Breast epithelium (tissue), 4 donors: ENCODE results near the gene CRYBB3. TPM values are rescaled to one million over a fixed set of nuclear protein-coding genes. Genes with fewer than 3 reads are reported as not detected.
"Not testable (repeated sequence)": the region's sequence is repeated elsewhere in the genome, so short reads cannot be mapped to it uniquely, and the experiment has no call there.

Source experiments
- DNase-seq, 2 donors: peaks; one replicate each; pipeline ENCODE4 v3.0.0-alpha.2; 2019; ENCODE audit warnings: low spot score in 2 of 2
- H3K27ac ChIP-seq, 2 donors: fragments of 200-600 bp; sonication (generic) in 1 of 2; one replicate each; pipeline ENCODE4 v1.5.1; 2016 to 2019; ENCODE audit warnings: mild to moderate bottlenecking in 1 of 2
- H3K27me3 ChIP-seq, 2 donors: fragments of 200-600 bp; sonication (generic) in 1 of 2; one replicate each; pipeline versions ENCODE4 v1.5.1 to v1.6.0; 2017 to 2019; ENCODE audit warnings: control low read depth in 1 of 2, mild to moderate bottlenecking in 1 of 2
- H3K36me3 ChIP-seq: fragments of 200-600 bp; one replicate; pipeline ENCODE4 v1.5.1; 2019
- H3K4me1 ChIP-seq, 2 donors: fragments of 200-600 bp; sonication (generic); one replicate each; pipeline ENCODE4 v1.5.1; 2016 to 2019; ENCODE audit warnings: control low read depth in 1 of 2
- H3K4me3 ChIP-seq, 3 donors: fragments of 200-600 bp; sonication (generic); 1 replicate in 2 of 3; 2 replicates in 1 of 3; pipeline ENCODE4 v1.5.1; 2016 to 2019; ENCODE audit warnings: mild to moderate bottlenecking in 3 of 3, moderate library complexity in 2 of 3
- H3K9me3 ChIP-seq, 2 donors: fragments of 200-600 bp; sonication (generic) in 1 of 2; one replicate each; pipeline ENCODE4 v1.5.1; 2016 to 2019; ENCODE audit warnings: control low read depth in 1 of 2
- POLR2A ChIP-seq: fragments of 450-650 bp; IDR thresholded peaks from one replicate; pipeline ENCODE4 v1.6.1; 2016; ENCODE audit warnings: antibody characterized with exemption, mild to moderate bottlenecking, moderate library complexity
- POLR2AphosphoS5 ChIP-seq, 3 donors: sonication (generic); formaldehyde crosslinking; IDR thresholded peaks; one replicate each; pipeline ENCODE4 v1.6.1; 2017; ENCODE audit warnings: antibody characterized with exemption in 3 of 3
- intact Hi-C: fragments of 100-400 bp; cut with DNase I; formaldehyde crosslinking; loops from one replicate; pipeline ENCODE4 v1.15.1; 2023; ENCODE audit warnings: low total_unique reads
- total RNA-seq, 3 donors: library from RNA; depleted of rRNA; stranded (reverse); fragments of >200 nt; gene quantifications; one replicate each; pipeline ENCODE4 v1.1.0, GENCODE V29; 2016
- TF ChIP-seq, protein P1 (sequence below), 3 donors: fragments of 450-650 bp; IDR thresholded peaks; one replicate each; pipeline ENCODE4 v1.5.1; 2016 to 2017; ENCODE audit warnings: antibody characterized with exemption in 3 of 3, mild to moderate bottlenecking in 3 of 3, moderate library complexity in 3 of 3

Gene CRYBB3
- total RNA-seq, 3 donors from 2014 or later, result 0.66 TPM; not detected in 2

DNA sequence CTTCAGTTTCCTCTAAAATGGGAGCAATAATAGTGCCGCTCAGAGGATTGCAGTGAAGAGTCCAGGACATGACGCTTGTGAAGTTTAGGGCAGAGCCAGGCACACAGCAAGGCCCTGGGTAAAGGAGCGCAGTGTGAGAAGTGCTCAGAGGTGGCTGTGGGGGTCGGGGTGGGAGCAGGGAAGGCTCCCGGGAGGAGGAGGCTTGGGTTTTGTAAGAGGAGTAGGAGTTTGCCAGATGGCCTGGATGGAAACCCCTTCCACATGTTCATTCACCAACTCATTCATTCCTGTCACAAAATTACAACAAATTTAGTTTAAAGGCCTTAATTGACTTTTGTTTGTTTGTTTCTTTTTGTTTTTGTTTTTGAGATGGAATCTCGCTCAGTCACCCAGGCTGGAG, 36.8 kb downstream of the CRYBB3 start:
- DNase-seq, result no peak
- H3K27me3 ChIP-seq, result peaks cover 0 to 7% of the 10 kb centered on the region in 2 donors
- H3K4me1 ChIP-seq, result no peaks in the 10 kb centered on the region
- H3K4me3 ChIP-seq, result no peak overlapping the region
- TF ChIP-seq, protein P1, sequence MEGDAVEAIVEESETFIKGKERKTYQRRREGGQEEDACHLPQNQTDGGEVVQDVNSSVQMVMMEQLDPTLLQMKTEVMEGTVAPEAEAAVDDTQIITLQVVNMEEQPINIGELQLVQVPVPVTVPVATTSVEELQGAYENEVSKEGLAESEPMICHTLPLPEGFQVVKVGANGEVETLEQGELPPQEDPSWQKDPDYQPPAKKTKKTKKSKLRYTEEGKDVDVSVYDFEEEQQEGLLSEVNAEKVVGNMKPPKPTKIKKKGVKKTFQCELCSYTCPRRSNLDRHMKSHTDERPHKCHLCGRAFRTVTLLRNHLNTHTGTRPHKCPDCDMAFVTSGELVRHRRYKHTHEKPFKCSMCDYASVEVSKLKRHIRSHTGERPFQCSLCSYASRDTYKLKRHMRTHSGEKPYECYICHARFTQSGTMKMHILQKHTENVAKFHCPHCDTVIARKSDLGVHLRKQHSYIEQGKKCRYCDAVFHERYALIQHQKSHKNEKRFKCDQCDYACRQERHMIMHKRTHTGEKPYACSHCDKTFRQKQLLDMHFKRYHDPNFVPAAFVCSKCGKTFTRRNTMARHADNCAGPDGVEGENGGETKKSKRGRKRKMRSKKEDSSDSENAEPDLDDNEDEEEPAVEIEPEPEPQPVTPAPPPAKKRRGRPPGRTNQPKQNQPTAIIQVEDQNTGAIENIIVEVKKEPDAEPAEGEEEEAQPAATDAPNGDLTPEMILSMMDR (IDR thresholded peaks at IDR 0.05), result no peak
- no peak for TF ChIP-seq POLR2A
- TF ChIP-seq POLR2AphosphoS5 (IDR thresholded peaks at IDR 0.05), result no peak
- intact Hi-C loops, result no loop called here
- no peaks in the 10 kb centered on the region for H3K9me3 ChIP-seq
- H3K36me3 ChIP-seq, result no peaks in the 10 kb centered on the region
- no peak overlapping the region for H3K27ac ChIP-seq

DNA sequence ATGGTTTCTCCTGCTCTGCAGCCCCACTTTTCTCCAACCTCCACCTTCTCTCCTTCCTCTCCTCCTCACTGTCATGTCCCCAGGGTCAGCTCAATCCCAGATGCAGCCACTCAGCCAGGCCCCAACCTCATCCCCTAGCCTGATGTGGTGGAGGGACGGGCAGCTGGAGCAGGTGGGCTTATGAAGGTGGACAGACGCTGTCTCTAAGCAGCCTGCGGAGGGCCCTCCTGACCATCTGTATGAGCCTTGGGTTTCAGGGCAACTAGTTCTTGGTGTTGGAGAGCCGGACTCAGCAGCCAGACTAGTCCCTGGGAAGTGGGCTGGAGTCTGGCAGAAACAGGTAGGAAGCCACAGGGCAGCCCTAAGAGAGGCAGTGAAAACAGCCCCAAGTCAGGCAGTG, 37.8 kb downstream of the CRYBB3 start:
- Histone ChIP-seq H3K9me3 (no peaks in the 10 kb centered on the region), H3K27ac (no peak overlapping the region), H3K27me3 (peaks cover 0 to 7% of the 10 kb centered on the region in 2 donors), H3K36me3 (no peaks in the 10 kb centered on the region), H3K4me1 (no peaks in the 10 kb centered on the region), H3K4me3 (no peak overlapping the region)
- TF ChIP-seq, protein P1 (IDR thresholded peaks at IDR 0.05), result no peak
- TF ChIP-seq POLR2AphosphoS5 (IDR thresholded peaks at IDR 0.05) (no peak), POLR2A (no peak)
- intact Hi-C loops, result no loop called here
- DNase-seq, result no peak

DNA sequence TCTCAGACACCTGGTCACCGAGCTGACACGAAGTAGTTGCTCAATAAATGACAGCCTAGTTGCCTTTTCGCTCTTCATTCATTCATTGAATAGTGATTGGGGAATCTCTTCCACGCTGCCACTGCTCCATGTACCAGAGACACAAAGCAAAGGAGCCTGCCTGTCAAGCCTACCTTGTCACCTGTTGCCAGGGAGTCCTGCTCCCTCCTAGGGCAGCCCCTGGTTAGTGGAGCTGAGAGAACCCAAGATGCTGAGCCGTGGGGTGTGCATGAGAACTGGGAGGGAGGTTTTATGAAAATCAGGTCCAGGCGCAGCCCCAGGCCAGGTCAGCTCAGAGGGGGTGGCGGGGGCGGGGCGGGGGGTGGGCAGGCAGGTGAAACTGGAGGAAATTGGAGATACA, 38.4 kb downstream of the CRYBB3 start:
- H3K4me3 ChIP-seq, H3K27ac ChIP-seq, H3K4me1 ChIP-seq, H3K27me3 ChIP-seq, intact Hi-C loops, DNase-seq, H3K9me3 ChIP-seq, H3K36me3 ChIP-seq: not testable (repeated sequence)

DNA sequence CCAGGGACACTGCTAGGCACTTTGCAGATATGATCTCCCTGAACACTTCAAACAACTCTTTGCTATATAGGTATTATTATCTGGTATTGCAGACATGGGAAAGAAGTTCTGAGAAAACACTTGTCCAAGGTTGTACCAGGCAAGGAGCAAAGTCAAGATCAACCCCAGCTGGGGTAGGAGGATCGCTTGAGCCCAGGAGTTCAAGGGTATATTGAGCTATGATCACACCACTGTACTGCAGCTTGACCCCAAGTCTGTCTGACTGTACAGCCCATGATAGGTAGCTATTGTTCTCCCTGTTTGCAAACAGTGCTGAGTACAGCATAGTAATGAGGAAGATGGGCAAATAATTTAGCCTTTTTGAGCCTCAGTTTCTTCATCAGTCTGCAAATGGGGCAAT, 55.5 kb downstream of the CRYBB3 start:
- H3K4me1 ChIP-seq, H3K36me3 ChIP-seq, intact Hi-C loops, H3K4me3 ChIP-seq, H3K27me3 ChIP-seq, H3K9me3 ChIP-seq, H3K27ac ChIP-seq, DNase-seq: not testable (repeated sequence)

Other genes starting within 250 kb of the CRYBB3 start
- gene KIAA1671, start 247.1 kb upstream of the CRYBB3 start, total RNA-seq, result 10 to 100 TPM in 2 of 3 donors, 1 to 10 TPM in 1; 9.8 to 62.8 (median 36.4) TPM
- under 1 TPM in 1 of 3 donors, not detected in 2; 0.66 TPM for gene CRYBB2, start 19.8 kb downstream of the CRYBB3 start, total RNA-seq